Colonic mucosa (tissue), 2 donors: Measurements from ENCODE around the gene C5orf46. TPM values are rescaled to one million over a fixed set of nuclear protein-coding genes. Genes with fewer than 3 reads are reported as not detected.

Experiments
- total RNA-seq, 2 donors: library from RNA; stranded (reverse); fragmentation: NEBNext Ultra II Directional in 1 of 2; extraction: Animal tissue kit (Norgen Biotek cat#: 25700) in 1 of 2; gene quantifications; one replicate each; pipeline ENCODE4 v1.2.1, GENCODE V29; 2021
- donor health status: DM: no; HTN: no; CAD: no.
- donor health status: DM: no; HTN: no; CAD: no.

C5orf46 gene
- total RNA-seq, 2 donors from 2014 or later, result not detected

Other genes with a start within 250 kb of the C5orf46 start
- gene JAKMIP2, start 123.8 kb downstream of the C5orf46 start, total RNA-seq, result 1 to 10 TPM in 1 of 2 donors, under 1 TPM in 1; 0.17 to 1.3 TPM
- gene SPINK1, start 74.9 kb downstream of the C5orf46 start, total RNA-seq, result 100 to 1,000 TPM; 423 to 623 TPM
- gene SCGB3A2, start 27.8 kb downstream of the C5orf46 start, total RNA-seq, result under 1 TPM in 1 of 2 donors, not detected in 1; 0.67 TPM
- gene SPINK5, start 157.4 kb upstream of the C5orf46 start, total RNA-seq, result 10 to 100 TPM; 25.6 to 29.0 TPM